Panc1 (cell line): ENCODE data around the gene PRR20G. TPM values are rescaled to one million over a fixed set of nuclear protein-coding genes. Genes with fewer than 3 reads are reported as not detected.

ENCODE experiments used
- ATAC-seq: fragments of 200-7000 bp; cut with Tn5 transposase; 2 replicates; pipeline ENCODE4 v1.9.1; 2020; ENCODE audit warnings: mild to moderate bottlenecking, moderate library complexity
- BruUV-seq: library from RNA; stranded (reverse); fragments of 400-500 nt; replicated peaks from 2 replicates; lab custom pipeline; 2021; lab: Mats Ljungman, UMichigan
- CTCF ChIA-PET: fragments of 300-600 bp; sonication (Branson Sonifier 250); formaldehyde crosslinking; loops from one replicate; lab custom pipeline; 2022; ENCODE audit warnings: antibody characterized with exemption; lab: Charles Lee
- POLR2A ChIA-PET: fragments of 300-600 bp; sonication (Branson Sonifier 250); formaldehyde crosslinking; loops from one replicate; lab custom pipeline; 2022; ENCODE audit warnings: antibody characterized with exemption; lab: Charles Lee
- DNase-seq: peaks from one replicate; pipeline ENCODE4 v3.0.0-alpha.2; 2010; ENCODE audit warnings: low read depth, low spot score
- H3K27ac ChIP-seq: 2 replicates; pipeline ENCODE4 v1.5.1; 2011; ENCODE audit warnings: mild to moderate bottlenecking, low read length, inconsistent platforms
- H3K27me3 ChIP-seq: fragments of 200-500 bp; sonication (Bioruptor generic); 2 replicates; pipeline ENCODE4 v1.6.0; 2014; ENCODE audit warnings: low read length, inconsistent platforms; ENCODE audit not compliant: control insufficient read depth, insufficient read depth
- H3K36me3 ChIP-seq: fragments of 200-500 bp; sonication (Bioruptor generic); 2 replicates; pipeline ENCODE4 v1.5.1; 2014; ENCODE audit warnings: inconsistent platforms, mild to moderate bottlenecking, low read length, moderate library complexity; ENCODE audit not compliant: control insufficient read depth, insufficient read depth
- H3K4me1 ChIP-seq: 2 replicates; pipeline ENCODE4 v1.5.1; 2011; ENCODE audit warnings: inconsistent platforms, mild to moderate bottlenecking, low read length, moderate library complexity; ENCODE audit not compliant: control insufficient read depth, insufficient read depth
- H3K4me3 ChIP-seq, 2 experiments: 2 replicates each; pipeline ENCODE4 v1.5.1; 2011 to 2012; ENCODE audit warnings: low read depth in 2 of 2, low read length in 2 of 2, mild to moderate bottlenecking in 2 of 2, inconsistent platforms in 1 of 2, moderate library complexity in 1 of 2
- H3K9me3 ChIP-seq: fragments of 200-500 bp; sonication (Bioruptor generic); 2 replicates; pipeline ENCODE4 v1.5.1; 2014; ENCODE audit warnings: low read depth, mild to moderate bottlenecking, inconsistent platforms, low read length, moderate library complexity; ENCODE audit not compliant: control insufficient read depth, insufficient read depth
- CTCF ChIP-seq: fragments of 450-650 bp; IDR thresholded peaks from 2 replicates; pipeline ENCODE4 v1.5.1; 2017; ENCODE audit warnings: mild to moderate bottlenecking
- POLR2AphosphoS5 ChIP-seq: IDR thresholded peaks from 2 replicates; pipeline ENCODE4 v1.6.1; 2012; ENCODE audit warnings: mild to moderate bottlenecking, low read depth, low read length, moderate library complexity
- SIN3A ChIP-seq: IDR thresholded peaks from 2 replicates; pipeline ENCODE4 v1.6.1; 2012; ENCODE audit warnings: low read depth, mild to moderate bottlenecking, low read length, moderate library complexity, borderline replicate concordance; ENCODE audit not compliant: insufficient read depth
- TCF7L2 ChIP-seq: IDR thresholded peaks from 2 replicates; pipeline ENCODE4 v1.6.1; 2011; ENCODE audit warnings: mild to moderate bottlenecking, low read depth, low read length, inconsistent platforms
- in situ Hi-C: cut with HindIII; loops from 2 replicates; pipeline ENCODE4 v1.10.0; 2016; ENCODE audit warnings: low sequenced_read_pairs, low pct_unique_long_range_greater_than_20kb
- intact Hi-C: fragments of 100-400 bp; cut with micrococcal nuclease; formaldehyde crosslinking; loops from one replicate; pipeline ENCODE4 v1.10.0; 2022; ENCODE audit not compliant: unreplicated experiment
- total RNA-seq: library from RNA; stranded (reverse); gene quantifications from one replicate; pipeline ENCODE4 v1.2.1, GENCODE V29; 2021; ENCODE audit not compliant: unreplicated experiment
- TF ChIP-seq, protein P1 (sequence below), 2 experiments: IDR thresholded peaks; 2 replicates each; pipeline ENCODE4 v1.6.1; 2011 to 2012; ENCODE audit warnings: low read depth in 2 of 2, control low read depth in 1 of 2, low read length in 1 of 2, mild to moderate bottlenecking in 1 of 2, moderate library complexity in 1 of 2; ENCODE audit not compliant: insufficient read depth in 1 of 2

Gene PRR20G
- total RNA-seq, 1 experiment from 2014 or later: not detected

GRCh38 chr3:127306361-127307111, 18.7 kb upstream of the PRR20G start:
- ATAC-seq (no peak), DNase-seq (no peak)
- no TSS peak for BruUV-seq
- ChIA-PET CTCF (no interaction called here), POLR2A (no interaction called here)
- in situ Hi-C loops: no loop called here
- Histone ChIP-seq H3K9me3 (no peaks in the 10 kb centered on the region), H3K4me3 (no peak overlapping the region), H3K4me1 (peaks cover 3% of the 10 kb centered on the region), H3K27ac (no peak overlapping the region), H3K27me3 (peaks cover 35% of the 10 kb centered on the region), H3K36me3 (no peaks in the 10 kb centered on the region)
- intact Hi-C loops: no loop called here
- TF ChIP-seq CTCF: no peak
- TF ChIP-seq SIN3A: no peak
- TF ChIP-seq, protein P1, sequence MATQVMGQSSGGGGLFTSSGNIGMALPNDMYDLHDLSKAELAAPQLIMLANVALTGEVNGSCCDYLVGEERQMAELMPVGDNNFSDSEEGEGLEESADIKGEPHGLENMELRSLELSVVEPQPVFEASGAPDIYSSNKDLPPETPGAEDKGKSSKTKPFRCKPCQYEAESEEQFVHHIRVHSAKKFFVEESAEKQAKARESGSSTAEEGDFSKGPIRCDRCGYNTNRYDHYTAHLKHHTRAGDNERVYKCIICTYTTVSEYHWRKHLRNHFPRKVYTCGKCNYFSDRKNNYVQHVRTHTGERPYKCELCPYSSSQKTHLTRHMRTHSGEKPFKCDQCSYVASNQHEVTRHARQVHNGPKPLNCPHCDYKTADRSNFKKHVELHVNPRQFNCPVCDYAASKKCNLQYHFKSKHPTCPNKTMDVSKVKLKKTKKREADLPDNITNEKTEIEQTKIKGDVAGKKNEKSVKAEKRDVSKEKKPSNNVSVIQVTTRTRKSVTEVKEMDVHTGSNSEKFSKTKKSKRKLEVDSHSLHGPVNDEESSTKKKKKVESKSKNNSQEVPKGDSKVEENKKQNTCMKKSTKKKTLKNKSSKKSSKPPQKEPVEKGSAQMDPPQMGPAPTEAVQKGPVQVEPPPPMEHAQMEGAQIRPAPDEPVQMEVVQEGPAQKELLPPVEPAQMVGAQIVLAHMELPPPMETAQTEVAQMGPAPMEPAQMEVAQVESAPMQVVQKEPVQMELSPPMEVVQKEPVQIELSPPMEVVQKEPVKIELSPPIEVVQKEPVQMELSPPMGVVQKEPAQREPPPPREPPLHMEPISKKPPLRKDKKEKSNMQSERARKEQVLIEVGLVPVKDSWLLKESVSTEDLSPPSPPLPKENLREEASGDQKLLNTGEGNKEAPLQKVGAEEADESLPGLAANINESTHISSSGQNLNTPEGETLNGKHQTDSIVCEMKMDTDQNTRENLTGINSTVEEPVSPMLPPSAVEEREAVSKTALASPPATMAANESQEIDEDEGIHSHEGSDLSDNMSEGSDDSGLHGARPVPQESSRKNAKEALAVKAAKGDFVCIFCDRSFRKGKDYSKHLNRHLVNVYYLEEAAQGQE (IDR thresholded peaks at IDR 0.05; ENCODE audit: insufficient read depth in 1 of 2, low read depth in 2 of 2, low read length in 1 of 2): no peak
- no peak for TF ChIP-seq TCF7L2
- no peak for TF ChIP-seq POLR2AphosphoS5

- DNase-seq: no peak
- Histone ChIP-seq H3K27ac (no peak overlapping the region), H3K4me1 (peaks cover 3% of the 10 kb centered on the region), H3K27me3 (peaks cover 33% of the 10 kb centered on the region), H3K9me3 (no peaks in the 10 kb centered on the region), H3K36me3 (no peaks in the 10 kb centered on the region), H3K4me3 (no peak overlapping the region)
- ChIA-PET POLR2A (no interaction called here), CTCF (no interaction called here)
- no peak for TF ChIP-seq POLR2AphosphoS5
- TF ChIP-seq CTCF: no peak
- TF ChIP-seq, protein P1 (IDR thresholded peaks at IDR 0.05; ENCODE audit: insufficient read depth in 1 of 2, low read depth in 2 of 2, low read length in 1 of 2): no peak
- no peak for TF ChIP-seq SIN3A
- TF ChIP-seq TCF7L2: no peak
- no TSS peak for BruUV-seq
- intact Hi-C loops: no loop called here
- ATAC-seq: no peak
- in situ Hi-C loops: no loop called here
These were observed 17.7 kb upstream of the PRR20G start for GRCh38 chr3:127305499-127306060.
